MCF 10A (cell line): ENCODE data around the gene CCDC124. TPM values are rescaled to one million over a fixed set of nuclear protein-coding genes. Genes with fewer than 3 reads are reported as not detected.
A peak's percentile ranks its signal among the peaks of the same experiment; 100 is the strongest.

ENCODE experiments used
- BruUV-seq: library from RNA; stranded (reverse); fragments of 400-500 nt; replicated peaks from 2 replicates; lab custom pipeline; 2021; lab: Mats Ljungman, UMichigan
- CTCF ChIA-PET: fragments of 300-600 bp; sonication (Branson Sonifier 250); formaldehyde crosslinking; extraction: SDS; loops from one replicate; lab custom pipeline; 2021; ENCODE audit warnings: antibody characterized with exemption, inconsistent platforms; lab: Yijun Ruan, JAX
- POLR2A ChIA-PET: fragments of 300-600, 350-650 bp; sonication (Branson Sonifier 250); formaldehyde crosslinking; extraction: SDS; loops from one replicate; lab custom pipeline; 2020; ENCODE audit warnings: antibody characterized with exemption, inconsistent platforms; lab: Yijun Ruan, JAX
- DNase-seq: peaks from one replicate; pipeline ENCODE4 v3.0.0-alpha.2; 2018; ENCODE audit not compliant: unreplicated experiment
- H3K27ac Mint-ChIP-seq: one replicate; pipeline ENCODE4 v1.8.0; 2022; ENCODE audit warnings: mild to moderate bottlenecking, low read depth, mixed read lengths; ENCODE audit not compliant: unreplicated experiment
- H3K27me3 Mint-ChIP-seq: one replicate; pipeline ENCODE4 v1.8.0; 2022; ENCODE audit warnings: mixed read lengths; ENCODE audit not compliant: insufficient read depth, unreplicated experiment
- H3K36me3 Mint-ChIP-seq: one replicate; pipeline ENCODE4 v1.8.0; 2022; ENCODE audit warnings: mild to moderate bottlenecking, moderate library complexity, mixed read lengths; ENCODE audit not compliant: insufficient read depth, unreplicated experiment
- H3K4me1 Mint-ChIP-seq: one replicate; pipeline ENCODE4 v1.8.0; 2022; ENCODE audit warnings: mixed read lengths; ENCODE audit not compliant: insufficient read depth, unreplicated experiment
- H3K4me3 Mint-ChIP-seq: one replicate; pipeline ENCODE4 v1.8.0; 2022; ENCODE audit warnings: mild to moderate bottlenecking, moderate library complexity, mixed read lengths; ENCODE audit not compliant: unreplicated experiment
- H3K9me3 Mint-ChIP-seq: one replicate; pipeline ENCODE4 v1.8.0; 2022; ENCODE audit warnings: mixed read lengths; ENCODE audit not compliant: unreplicated experiment
- CTCF ChIP-seq: fragments of 200-600 bp; IDR thresholded peaks from one replicate; pipeline ENCODE4 v1.8.0; 2022; ENCODE audit warnings: antibody characterized with exemption, mild to moderate bottlenecking; ENCODE audit not compliant: unreplicated experiment
- intact Hi-C: fragments of 100-400 bp; cut with micrococcal nuclease; formaldehyde crosslinking; loops from 2 replicates; pipeline ENCODE4 v1.14.1; 2022
- total RNA-seq: library from RNA; stranded (reverse); gene quantifications from 2 replicates; pipeline ENCODE4 v1.2.3, GENCODE V29; 2022

The CCDC124 gene
- total RNA-seq, 1 experiment from 2014 or later = 122 TPM

GRCh38 chr19:17946965-17947784 lies 14.4 kb downstream of the CCDC124 start:
- no peaks in the 10 kb centered on the region for H3K36me3 Mint-ChIP-seq
- no TSS peak for BruUV-seq

GRCh38 chr19:17947815-17948513 lies 15.1 kb downstream of the CCDC124 start:
- no peak for TF ChIP-seq CTCF
- intact Hi-C loops = no loop called here
- BruUV-seq = no TSS peak
- DNase-seq = peak; percentile 94
- Mint-ChIP-seq H3K4me3 (peak overlapping the region; percentile 83), H3K27me3 (peaks cover 40% of the 10 kb centered on the region), H3K27ac (peak overlapping the region; percentile 92), H3K4me1 (peaks cover 19% of the 10 kb centered on the region), H3K9me3 (no peaks in the 10 kb centered on the region), H3K36me3 (no peaks in the 10 kb centered on the region)
- ChIA-PET POLR2A (interaction anchor here (0.6 to 1.8 kb wide), 6 partner anchors 10 to 322 kb away, joined by 3 to 15 read pairs (median 3); partner anchors contain the start of gene CCDC124), CTCF (interaction anchor here (0.6 to 4.6 kb wide), 6 partner anchors 10 to 584 kb away, joined by 3 to 67 read pairs (median 4); no protein-coding TSS in a partner anchor)

More at GRCh38 chr19:17946965-17947784, 14.4 kb downstream of the CCDC124 start:
- peak overlapping the region; percentile 92 for H3K27ac Mint-ChIP-seq
- TF ChIP-seq CTCF = no peak
- peaks cover 32% of the 10 kb centered on the region for H3K27me3 Mint-ChIP-seq
- peaks cover 19% of the 10 kb centered on the region for H3K4me1 Mint-ChIP-seq
- ChIA-PET POLR2A (interaction anchor here (0.6 to 1.8 kb wide), 7 partner anchors 9 to 323 kb away, joined by 3 to 15 read pairs (median 3); partner anchors contain the start of gene CCDC124), CTCF (interaction anchor here (0.6 to 4.6 kb wide), 10 partner anchors 10 to 583 kb away, joined by 3 to 67 read pairs (median 3); partner anchors contain the start of gene SLC5A5)
- intact Hi-C loops = no loop called here
- H3K9me3 Mint-ChIP-seq = no peaks in the 10 kb centered on the region
- peak overlapping the region; percentile 83 for H3K4me3 Mint-ChIP-seq
- DNase-seq = no peak

- no peak for DNase-seq
- Mint-ChIP-seq H3K27ac (no peak overlapping the region), H3K4me1 (peaks cover 19% of the 10 kb centered on the region), H3K36me3 (no peaks in the 10 kb centered on the region), H3K9me3 (no peaks in the 10 kb centered on the region), H3K4me3 (peak overlapping the region; percentile 83), H3K27me3 (peaks cover 45% of the 10 kb centered on the region)
- ChIA-PET POLR2A (interaction anchor here (1.8 kb wide), 1 partner anchor 15 kb away, joined by 15 read pairs; the partner anchor contains the start of gene CCDC124), CTCF (interaction anchor here (0.6 kb wide), 1 partner anchor 550 kb away, joined by 3 read pairs; no protein-coding TSS in a partner anchor)
- intact Hi-C loops = no loop called here
- no peak for TF ChIP-seq CTCF
- BruUV-seq = no TSS peak
These were observed 15.7 kb downstream of the CCDC124 start for GRCh38 chr19:17948514-17948900.
